Astrocyte (in vitro differentiated cells and primary cell): ENCODE measurements around the gene BTNL9. TPM values are rescaled to one million over a fixed set of nuclear protein-coding genes. Genes with fewer than 3 reads are reported as not detected.

ENCODE experiments used
- DNase-seq: peaks from one replicate; pipeline ENCODE4 v3.0.0-alpha.2; 2010; ENCODE audit warnings: low read depth
- FAIRE-seq: peaks from 2 replicates; lab custom pipeline; 2011; peaks lifted over from hg19 to GRCh38; lab: Jason Lieb, UNC
- H2AFZ ChIP-seq: 2 replicates; pipeline ENCODE4 v1.6.0; 2012; ENCODE audit warnings: low read depth, low read length, inconsistent platforms
- H3K27ac ChIP-seq: 2 replicates; pipeline ENCODE4 v1.5.1; 2011; ENCODE audit warnings: low read depth, low read length, inconsistent platforms
- H3K27me3 ChIP-seq: 2 replicates; pipeline ENCODE4 v1.6.0; 2011; ENCODE audit warnings: low read length, inconsistent platforms; ENCODE audit not compliant: insufficient read depth
- H3K36me3 ChIP-seq: 2 replicates; pipeline ENCODE4 v1.5.1; 2011; ENCODE audit warnings: low read length, inconsistent platforms; ENCODE audit not compliant: insufficient read depth
- H3K4me1 ChIP-seq: 2 replicates; pipeline ENCODE4 v1.5.1; 2011; ENCODE audit warnings: low read length, inconsistent platforms; ENCODE audit not compliant: insufficient read depth
- H3K4me2 ChIP-seq: 2 replicates; pipeline ENCODE4 v1.6.0; 2012; ENCODE audit warnings: low read length, inconsistent platforms
- H3K4me3 ChIP-seq: 2 replicates; pipeline ENCODE4 v1.5.1; 2011; ENCODE audit warnings: low read depth, mild to moderate bottlenecking, low read length, inconsistent platforms; ENCODE audit not compliant: insufficient read depth
- H3K79me2 ChIP-seq: 2 replicates; pipeline ENCODE4 v1.6.0; 2012; ENCODE audit warnings: mild to moderate bottlenecking, low read length, inconsistent platforms; ENCODE audit not compliant: insufficient read depth
- H3K9ac ChIP-seq: 2 replicates; pipeline ENCODE4 v1.6.0; 2012; ENCODE audit warnings: mild to moderate bottlenecking, low read length, inconsistent platforms
- H3K9me3 ChIP-seq: 2 replicates; pipeline ENCODE4 v1.5.1; 2012; ENCODE audit warnings: low read depth, mild to moderate bottlenecking, low read length, inconsistent platforms; ENCODE audit not compliant: insufficient read depth
- H4K20me1 ChIP-seq: 2 replicates; pipeline ENCODE4 v1.6.0; 2012; ENCODE audit warnings: low read length, inconsistent platforms; ENCODE audit not compliant: insufficient read depth
- H3K27ac Mint-ChIP-seq: one replicate; pipeline ENCODE4 v1.8.0; 2021; ENCODE audit warnings: mild to moderate bottlenecking, mixed read lengths; ENCODE audit not compliant: unreplicated experiment
- H3K27me3 Mint-ChIP-seq: one replicate; pipeline ENCODE4 v1.8.0; 2021; ENCODE audit warnings: low read depth, mixed read lengths; ENCODE audit not compliant: unreplicated experiment
- H3K36me3 Mint-ChIP-seq: one replicate; pipeline ENCODE4 v1.8.0; 2021; ENCODE audit warnings: low read depth, mixed read lengths; ENCODE audit not compliant: unreplicated experiment
- H3K4me1 Mint-ChIP-seq: one replicate; pipeline ENCODE4 v1.8.0; 2021; ENCODE audit warnings: low read depth, mixed read lengths; ENCODE audit not compliant: unreplicated experiment
- H3K4me3 Mint-ChIP-seq: one replicate; pipeline ENCODE4 v1.8.0; 2021; ENCODE audit warnings: mild to moderate bottlenecking, moderate library complexity, mixed read lengths; ENCODE audit not compliant: unreplicated experiment
- H3K9me3 Mint-ChIP-seq: one replicate; pipeline ENCODE4 v1.8.0; 2021; ENCODE audit warnings: mild to moderate bottlenecking, mixed read lengths; ENCODE audit not compliant: unreplicated experiment
- CTCF ChIP-seq: IDR thresholded peaks from 2 replicates; pipeline ENCODE4 v1.5.1; 2011; ENCODE audit warnings: low read depth, mild to moderate bottlenecking, inconsistent platforms, low read length, moderate library complexity; ENCODE audit not compliant: insufficient read depth
- EZH2 ChIP-seq: IDR thresholded peaks from 2 replicates; pipeline ENCODE4 v1.6.1; 2012; ENCODE audit warnings: mild to moderate bottlenecking, low read length, inconsistent platforms; ENCODE audit not compliant: insufficient read depth
- total RNA-seq: library from RNA; stranded (reverse); gene quantifications from 2 replicates; pipeline ENCODE4 v1.2.1, GENCODE V29; 2021

The BTNL9 gene
- total RNA-seq, 1 donor from 2014 or later, result not detected

- H3K4me3 ChIP-seq, result no peak overlapping the region
- FAIRE-seq (no peak), DNase-seq (no peak)
- peaks cover 26% of the 10 kb centered on the region for H3K27me3 Mint-ChIP-seq
- H3K79me2 ChIP-seq, result no peaks in the 10 kb centered on the region
- H3K36me3 Mint-ChIP-seq, result no peaks in the 10 kb centered on the region
- no peak overlapping the region for H3K9ac ChIP-seq
- no peak for TF ChIP-seq CTCF
- TF ChIP-seq EZH2, result no peak
- no peaks in the 10 kb centered on the region for H3K27me3 ChIP-seq
- no peak overlapping the region for H2AFZ ChIP-seq
- no peaks in the 10 kb centered on the region for H3K4me1 ChIP-seq
- no peaks in the 10 kb centered on the region for H3K36me3 ChIP-seq
- H3K4me3 Mint-ChIP-seq, result no peak overlapping the region
- H3K27ac Mint-ChIP-seq, result no peak overlapping the region
- H3K9me3 ChIP-seq, result peaks cover 17% of the 10 kb centered on the region
- H3K27ac ChIP-seq, result no peak overlapping the region
- no peaks in the 10 kb centered on the region for H3K4me1 Mint-ChIP-seq
- peaks cover 7% of the 10 kb centered on the region for H3K9me3 Mint-ChIP-seq
- no peaks in the 10 kb centered on the region for H4K20me1 ChIP-seq
- no peak overlapping the region for H3K4me2 ChIP-seq
Measured at GRCh38 chr5:181028032-181028819, 11.8 kb upstream of the BTNL9 start.

- Histone ChIP-seq H3K36me3 (no peaks in the 10 kb centered on the region), H3K27me3 (no peaks in the 10 kb centered on the region), H4K20me1 (no peaks in the 10 kb centered on the region), H3K27ac (no peak overlapping the region), H3K4me3 (no peak overlapping the region), H3K4me1 (no peaks in the 10 kb centered on the region), H3K9ac (no peak overlapping the region), H3K4me2 (no peak overlapping the region), H3K79me2 (no peaks in the 10 kb centered on the region), H3K9me3 (peaks cover 8% of the 10 kb centered on the region), H2AFZ (no peak overlapping the region)
- H3K4me1 Mint-ChIP-seq, result no peaks in the 10 kb centered on the region
- H3K9me3 Mint-ChIP-seq, result peaks cover 9% of the 10 kb centered on the region
- H3K27me3 Mint-ChIP-seq, result peaks cover 26% of the 10 kb centered on the region
- H3K4me3 Mint-ChIP-seq, result no peak overlapping the region
- H3K36me3 Mint-ChIP-seq, result no peaks in the 10 kb centered on the region
- H3K27ac Mint-ChIP-seq, result no peak overlapping the region
- no peak for DNase-seq
- FAIRE-seq, result no peak
- TF ChIP-seq EZH2 (no peak), CTCF (no peak)
Measured at GRCh38 chr5:181031716-181032115, 8.3 kb upstream of the BTNL9 start.
